Activated CD4-positive, alpha-beta T cell treated with anti-CD3 and anti-CD28 coated beads, Interleukin-2, amount 50 U/mL, for 16 hours (primary cell): ENCODE data around the gene GRAP.
A peak's percentile ranks its signal among the peaks of the same experiment; 100 is the strongest.

ENCODE experiments used
- DNase-seq: peaks from one replicate; pipeline ENCODE4 v3.0.0-alpha.2; 2020

GRAP gene

GRCh38 chr17:19001907-19002590 lies 44.7 kb downstream of the GRAP start:
- DNase-seq, result no peak

GRCh38 chr17:19000531-19001325 lies 46.0 kb downstream of the GRAP start:
- no peak for DNase-seq

GRCh38 chr17:18999911-19000310 lies 46.8 kb downstream of the GRAP start:
- DNase-seq, result no peak

- no peak for DNase-seq
Measured at GRCh38 chr17:18999394-18999793, 47.4 kb downstream of the GRAP start.

- no peak for DNase-seq
Measured at GRCh38 chr17:18997650-18998196, 49.0 kb downstream of the GRAP start.

- DNase-seq, result no peak
Measured at GRCh38 chr17:18996458-18996857, 50.3 kb downstream of the GRAP start.

GRCh38 chr17:18995220-18995619 lies 51.5 kb downstream of the GRAP start:
- DNase-seq, result no peak

GRCh38 chr17:18994631-18995030 lies 52.1 kb downstream of the GRAP start:
- DNase-seq, result no peak

- no peak for DNase-seq
Measured at GRCh38 chr17:18993905-18994526, 52.7 kb downstream of the GRAP start.

GRCh38 chr17:18992454-18993130 lies 54.2 kb downstream of the GRAP start:
- peak; percentile 39 for DNase-seq

- no peak for DNase-seq
Measured at GRCh38 chr17:18991531-18992315, 55.0 kb downstream of the GRAP start.

- no peak for DNase-seq
Measured at GRCh38 chr17:18990331-18990730, 56.4 kb downstream of the GRAP start.

- no peak for DNase-seq
Measured at GRCh38 chr17:18988546-18989173, 58.1 kb downstream of the GRAP start.

GRCh38 chr17:18987862-18988545 lies 58.8 kb downstream of the GRAP start:
- DNase-seq, result no peak

- no peak for DNase-seq
Measured at GRCh38 chr17:18987230-18987610, 59.5 kb downstream of the GRAP start.

- no peak for DNase-seq
Measured at GRCh38 chr17:18986541-18987229, 60.1 kb downstream of the GRAP start.

GRCh38 chr17:18985475-18985874 lies 61.3 kb downstream of the GRAP start:
- no peak for DNase-seq

- DNase-seq, result no peak
Measured at GRCh38 chr17:18984273-18985114, 62.3 kb downstream of the GRAP start.

- no peak for DNase-seq
Measured at GRCh38 chr17:18981642-18982424, 64.9 kb downstream of the GRAP start.
